Heart left ventricle (tissue), 16 donors: ENCODE measurements around the gene DUOXA1. TPM values are rescaled to one million over a fixed set of nuclear protein-coding genes. Genes with fewer than 3 reads are reported as not detected.
A peak's percentile ranks its signal among the peaks of the same experiment; 100 is the strongest.

Experiments used
- ATAC-seq, 4 donors: fragments of 200-7000 bp; cut with Tn5 transposase; one replicate each; pipeline ENCODE4 v1.9.1; 2020 to 2022; ENCODE audit warnings: moderate library complexity in 4 of 4, mild to moderate bottlenecking in 3 of 4, moderate number of reproducible peaks in 1 of 4
- DNase-seq, 5 donors: peaks; one replicate each; pipeline ENCODE4 v3.0.0-alpha.2; 2020
- H3K27ac ChIP-seq, 12 donors: fragments of 200-600 bp; sonication (generic) in 4 of 12; one replicate each; pipeline versions ENCODE4 v1.5.0 to v1.8.0; 2016 to 2022; ENCODE audit warnings: mild to moderate bottlenecking in 2 of 12
- H3K27me3 ChIP-seq, 9 donors: fragments of 200-600 bp; sonication (generic) in 2 of 9; one replicate each; pipeline versions ENCODE4 v1.5.1 to v1.8.0; 2016 to 2022; ENCODE audit warnings: mild to moderate bottlenecking in 3 of 9
- H3K36me3 ChIP-seq, 9 donors: fragments of 200-600 bp; sonication (generic) in 2 of 9; one replicate each; pipeline versions ENCODE4 v1.5.0 to v1.8.0; 2018 to 2022; ENCODE audit warnings: mild to moderate bottlenecking in 2 of 9
- H3K4me1 ChIP-seq, 12 donors: fragments of 200-600 bp; sonication (generic) in 4 of 12; one replicate each; pipeline versions ENCODE4 v1.5.0 to v1.8.0; 2016 to 2022; ENCODE audit warnings: mild to moderate bottlenecking in 3 of 12
- H3K4me3 ChIP-seq, 12 donors: fragments of 200-600 bp; sonication (generic) in 4 of 12; one replicate each; pipeline versions ENCODE4 v1.5.0 to v1.8.0; 2017 to 2022; ENCODE audit warnings: mild to moderate bottlenecking in 9 of 12, moderate library complexity in 4 of 12
- H3K9me3 ChIP-seq, 12 donors: fragments of 200-600 bp; sonication (generic) in 4 of 12; one replicate each; pipeline versions ENCODE4 v1.5.0 to v1.8.0; 2016 to 2022; ENCODE audit warnings: mild to moderate bottlenecking in 1 of 12
- POLR2A ChIP-seq, 2 donors: fragments of 450-650 bp; IDR thresholded peaks; one replicate each; pipeline ENCODE4 v1.6.1; 2017; ENCODE audit warnings: antibody characterized with exemption in 2 of 2, mild to moderate bottlenecking in 2 of 2, moderate library complexity in 2 of 2
- whole genome bisulfite sequencing, 4 donors: extraction: QIAGEN DNeasy Blood & Tissue Kit in 2 of 4; methylation state at CpG; one replicate each; pipeline versions ENCODE4 v1.1.5 to v1.1.7; 2013 to 2018; 5-methylcytosine and 5-hydroxymethylcytosine counted together
- intact Hi-C, 10 donors: fragments of 100-400 bp; cut with DNase I; formaldehyde crosslinking; loops; one replicate each; pipeline versions ENCODE4 v1.11.1 to v1.14.2; 2022
- polyA plus RNA-seq, 2 donors: library from polyadenylated mRNA; stranded (reverse); fragments of 200-250 nt; gene quantifications; one replicate each; pipeline ENCODE4 v1.2.3, GENCODE V29; 2013
- total RNA-seq, 9 donors: library from RNA; depleted of rRNA in 2 of 9; stranded (reverse); fragments of >200 nt in 2 of 9; fragmentation: NEBNext Ultra II Directional in 3 of 9; extraction: Animal tissue kit (Norgen Biotek cat#: 25700) in 3 of 9; gene quantifications; one replicate each; pipeline versions ENCODE4 v1.1.0 to v1.2.4, GENCODE V29; 2016 to 2023
- TF ChIP-seq, protein P1 (sequence below), 12 donors: fragments of 200-600 bp; sonication (generic) in 4 of 12; IDR thresholded peaks; one replicate each; pipeline versions ENCODE4 v1.5.0 to v1.8.0; 2018 to 2022; ENCODE audit warnings: antibody characterized with exemption in 12 of 12, mild to moderate bottlenecking in 5 of 12
- donor health status: ischemic (EF 13 %, LVEDD 7.1; RV severe dilation, severe dysfunction).
- donor health status: healthy with polysubstance abuse.
- donor health status: DM: no; HTN: yes; CAD: no.
- donor health status: DM: no; HTN: no; CAD: no.
- donor health status: ischemic (EF 25% LVEDD 6.9; RV normal size, moderate dysfunction).
- donor health status: ischemic (EF 25% LVEDD 5.7; RV mildly dilated, moderate dysfunction).
- donor health status: healthy.
- donor health status: DM: yes; HTN: yes; CAD: no.
- donor health status: ischemic (EF 35%, LVEDD 5.7; RV mildly dilated, moderate dysfunction).
- donor health status: nonischemic (EF 11% LVEDD 7.7; RV severe dilation, severe dysfunction).
- donor health status: DM: yes; HTN: yes; CAD: no.
- donor health status: PGD.
- donor health status: ischemic (EF 29% LVEDD 5.4; RV normal size, mild dysfunction).
- donor health status: nonischemic (EF 23%, LVEDD 6.1; RV moderate dilation, normal function).

Gene DUOXA1
- total and polyA plus RNA-seq, 11 donors = 0.11 to 1.3 (median 0.31) TPM; not detected in 3

DNA sequence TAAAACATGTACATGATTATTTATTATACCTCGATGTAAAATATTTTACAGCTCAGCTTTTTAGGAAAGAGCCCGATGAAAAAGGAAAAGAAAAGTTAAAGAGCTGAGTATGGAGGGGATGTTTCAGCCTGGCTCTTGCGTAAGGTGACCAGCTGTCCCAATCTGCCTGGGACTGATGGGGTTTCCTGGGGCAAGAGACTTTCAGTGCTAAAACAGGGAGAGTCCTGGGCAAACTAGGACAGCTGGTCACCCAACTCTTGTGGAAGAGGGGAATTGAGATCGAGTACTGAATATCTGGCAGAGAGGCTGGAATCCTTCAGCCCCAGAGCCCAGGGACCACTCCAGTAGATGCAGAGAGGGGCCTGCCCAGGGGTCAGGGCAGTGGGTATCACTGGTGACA lies 36.7 kb downstream of the DUOXA1 start:
- no peak overlapping the region for H3K27ac ChIP-seq
- intact Hi-C loops = no loop called here
- no peak for TF ChIP-seq POLR2A (IDR thresholded peaks at IDR 0.05)
- TF ChIP-seq, protein P1, sequence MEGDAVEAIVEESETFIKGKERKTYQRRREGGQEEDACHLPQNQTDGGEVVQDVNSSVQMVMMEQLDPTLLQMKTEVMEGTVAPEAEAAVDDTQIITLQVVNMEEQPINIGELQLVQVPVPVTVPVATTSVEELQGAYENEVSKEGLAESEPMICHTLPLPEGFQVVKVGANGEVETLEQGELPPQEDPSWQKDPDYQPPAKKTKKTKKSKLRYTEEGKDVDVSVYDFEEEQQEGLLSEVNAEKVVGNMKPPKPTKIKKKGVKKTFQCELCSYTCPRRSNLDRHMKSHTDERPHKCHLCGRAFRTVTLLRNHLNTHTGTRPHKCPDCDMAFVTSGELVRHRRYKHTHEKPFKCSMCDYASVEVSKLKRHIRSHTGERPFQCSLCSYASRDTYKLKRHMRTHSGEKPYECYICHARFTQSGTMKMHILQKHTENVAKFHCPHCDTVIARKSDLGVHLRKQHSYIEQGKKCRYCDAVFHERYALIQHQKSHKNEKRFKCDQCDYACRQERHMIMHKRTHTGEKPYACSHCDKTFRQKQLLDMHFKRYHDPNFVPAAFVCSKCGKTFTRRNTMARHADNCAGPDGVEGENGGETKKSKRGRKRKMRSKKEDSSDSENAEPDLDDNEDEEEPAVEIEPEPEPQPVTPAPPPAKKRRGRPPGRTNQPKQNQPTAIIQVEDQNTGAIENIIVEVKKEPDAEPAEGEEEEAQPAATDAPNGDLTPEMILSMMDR (IDR thresholded peaks at IDR 0.05) = no peak
- WGBS, 4 donors = 83 to 92% (median 90%) methylated on average over 4 of the region's 4 CpGs
- H3K27me3 ChIP-seq = peaks cover 0 to 8% (median 0%) of the 10 kb centered on the region in 9 donors
- H3K4me3 ChIP-seq = no peak overlapping the region
- no peaks in the 10 kb centered on the region for H3K4me1 ChIP-seq
- no peaks in the 10 kb centered on the region for H3K9me3 ChIP-seq
- DNase-seq (no peak), ATAC-seq (no peak)
- H3K36me3 ChIP-seq = no peaks in the 10 kb centered on the region

DNA sequence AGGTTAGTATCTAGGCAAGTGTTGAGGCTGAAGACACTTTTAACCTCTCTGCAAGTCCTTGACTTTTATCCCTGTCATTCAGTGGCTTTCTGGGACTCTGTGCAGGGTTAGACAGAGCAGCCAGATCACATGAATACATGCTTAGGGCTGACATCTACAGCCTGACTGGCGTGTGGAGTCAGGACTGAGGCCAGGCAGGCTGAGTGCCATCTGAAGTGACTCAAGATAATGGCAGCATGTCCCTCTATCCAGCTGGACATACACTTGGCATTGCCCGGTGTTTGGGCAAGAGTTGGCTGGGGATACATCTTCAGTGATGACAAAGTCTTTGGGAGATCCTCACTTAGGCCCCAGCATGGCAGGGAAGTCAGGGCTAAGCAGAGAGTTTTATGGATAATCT lies 38.1 kb downstream of the DUOXA1 start:
- DNase-seq (peak in 4 of 5 donors; percentile 31 to 67 (median 50)), ATAC-seq (peak; percentile 86 to 94 (median 92))
- Histone ChIP-seq H3K36me3 (no peaks in the 10 kb centered on the region), H3K4me1 (no peaks in the 10 kb centered on the region), H3K27me3 (peaks cover 0 to 8% (median 0%) of the 10 kb centered on the region in 9 donors), H3K27ac (no peak overlapping the region), H3K4me3 (no peak overlapping the region), H3K9me3 (no peaks in the 10 kb centered on the region)
- TF ChIP-seq POLR2A (IDR thresholded peaks at IDR 0.05) = no peak
- TF ChIP-seq, protein P1 (IDR thresholded peaks at IDR 0.05) = no peak
- intact Hi-C loops = no loop called here
- 45 to 75% (median 54%) methylated on average over 2 of the region's 2 CpGs for WGBS, 4 donors

DNA sequence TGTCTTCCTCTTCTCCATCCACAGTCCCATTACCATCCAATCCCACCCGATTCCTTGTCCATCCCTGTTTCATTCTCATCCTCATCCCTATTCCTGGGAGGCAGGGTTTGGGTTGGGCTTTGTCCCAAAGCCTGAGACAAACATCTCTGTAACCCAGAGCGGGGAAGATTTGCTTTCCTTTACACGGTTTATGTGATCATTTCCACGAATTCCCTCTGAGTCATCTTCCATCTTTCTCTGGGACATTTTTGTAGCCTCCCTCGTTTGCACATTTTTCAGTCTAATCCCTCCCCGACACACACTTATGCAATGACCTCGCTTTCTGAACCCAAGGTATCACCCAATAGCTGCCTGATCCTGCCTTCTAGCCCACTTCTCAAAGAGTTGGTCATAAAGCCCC lies 38.5 kb downstream of the DUOXA1 start:
- Histone ChIP-seq H3K36me3 (no peaks in the 10 kb centered on the region), H3K27me3 (peaks cover 0 to 8% (median 0%) of the 10 kb centered on the region in 9 donors), H3K4me3 (no peak overlapping the region), H3K27ac (no peak overlapping the region), H3K9me3 (no peaks in the 10 kb centered on the region), H3K4me1 (no peaks in the 10 kb centered on the region)
- intact Hi-C loops = no loop called here
- no peak for TF ChIP-seq POLR2A (IDR thresholded peaks at IDR 0.05)
- TF ChIP-seq, protein P1 (IDR thresholded peaks at IDR 0.05) = no peak
- WGBS, 4 donors = 56 to 67% (median 61%) methylated on average over 7 of the region's 7 CpGs
- ATAC-seq (no peak), DNase-seq (no peak)

DNA sequence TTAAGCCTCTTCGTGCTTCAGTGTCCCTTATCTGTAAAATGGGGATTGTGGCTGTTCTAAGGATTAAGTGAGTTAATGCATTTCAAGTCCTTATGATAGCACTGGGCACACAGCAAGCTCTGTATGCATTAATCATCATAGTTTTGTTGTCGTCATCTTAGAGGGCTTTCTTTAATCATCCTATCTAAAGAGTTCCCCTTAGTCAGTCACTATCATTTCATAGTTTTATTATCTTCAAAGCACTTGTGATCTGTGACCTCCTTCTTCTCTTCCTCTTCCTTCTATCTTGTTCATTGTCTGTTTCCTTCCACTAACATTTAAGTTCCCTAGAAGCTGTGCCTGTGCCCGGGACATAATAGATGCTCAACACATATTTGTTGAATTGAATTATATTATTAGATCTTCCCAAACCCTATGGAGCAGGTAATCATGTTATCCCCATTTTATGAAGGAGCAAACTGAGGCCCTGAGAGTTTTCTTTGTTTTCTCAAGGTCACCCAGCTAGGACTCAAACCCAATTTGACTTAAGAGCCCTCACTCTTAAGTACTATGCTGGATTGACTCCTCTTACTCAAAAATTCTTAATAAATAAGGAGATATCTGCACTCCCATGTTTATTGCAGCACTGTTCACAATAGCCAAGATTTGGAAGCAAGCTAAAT lies 39.8 kb downstream of the DUOXA1 start:
- H3K9me3 ChIP-seq = no peaks in the 10 kb centered on the region
- ATAC-seq = no peak
- TF ChIP-seq, protein P1 (IDR thresholded peaks at IDR 0.05) = no peak
- TF ChIP-seq POLR2A (IDR thresholded peaks at IDR 0.05) = no peak
- H3K27ac ChIP-seq = no peak overlapping the region
- intact Hi-C loops = no loop called here
- H3K4me1 ChIP-seq = no peaks in the 10 kb centered on the region
- no peak for DNase-seq
- no peaks in the 10 kb centered on the region for H3K36me3 ChIP-seq
- peaks cover 0 to 8% (median 0%) of the 10 kb centered on the region in 9 donors for H3K27me3 ChIP-seq
- no peak overlapping the region for H3K4me3 ChIP-seq
- 39 to 49% (median 46%) methylated on average over 3 of the region's 3 CpGs for WGBS, 4 donors
